Measurements from ENCODE around the gene TMEM132A. TPM values are rescaled to one million over a fixed set of nuclear protein-coding genes. Genes with fewer than 3 reads are reported as not detected.

TMEM132A gene
- total and polyA plus RNA-seq, 10 of the 15 experiments (the other 5 are each of a cell fraction or from before 2014, with no cell fraction given), result 0.16 to 25.0 (median 4.3) TPM

DNA sequence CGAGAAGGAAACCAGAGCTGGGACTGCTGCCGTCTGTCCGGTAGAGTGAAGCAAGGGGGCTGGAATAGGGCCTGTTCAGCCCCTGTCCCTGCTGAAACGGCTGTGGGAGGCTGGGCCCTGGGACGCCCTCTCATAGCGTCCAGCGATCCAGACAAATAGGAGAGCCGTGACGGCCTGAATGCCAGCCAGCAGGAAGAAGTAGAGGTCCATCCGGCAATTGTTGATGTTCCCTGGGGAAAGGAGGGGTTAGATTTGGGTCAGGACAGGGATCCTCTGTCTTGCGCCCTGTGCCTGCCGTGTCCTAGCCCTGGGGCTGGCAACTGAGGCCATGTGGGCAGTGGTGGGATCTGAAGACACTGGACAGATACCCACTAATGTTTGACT lies 12.9 kb downstream of the TMEM132A start:
- POLR2A ChIA-PET, result no interaction called here
- no TSS peak for BruUV-seq (replicated peaks)
- 95% methylated on average over 12 of the region's 12 CpGs for WGBS (ENCODE audit: insufficient coverage, insufficient replicate concordance, low lambda C conversion rate, missing lambda C conversion rate)

GRCh38 chr11:60937811-60938210 lies 13.6 kb downstream of the TMEM132A start:
- no peak overlapping the region for H2AFZ ChIP-seq (ENCODE audit: control insufficient read depth, low read depth, low read length)
- no peak overlapping the region for H3K4me2 ChIP-seq (ENCODE audit: control insufficient read depth, insufficient read depth)
- RAD21 ChIA-PET (ENCODE audit: unreplicated experiment), result no interaction called here
- WGBS (ENCODE audit: insufficient coverage, insufficient replicate concordance, low lambda C conversion rate, missing lambda C conversion rate), result 94% methylated on average over 8 of the region's 8 CpGs
- H3K79me2 ChIP-seq (ENCODE audit: control insufficient read depth, insufficient read depth, low read length), result no peaks in the 10 kb centered on the region
- H3K4me3 ChIP-seq, result no peak overlapping the region
- CTCF ChIA-PET, result no interaction called here
- POLR2A ChIA-PET, result no interaction called here
- H3K9me3 ChIP-seq (replicated peaks; ENCODE audit: control insufficient read depth, insufficient read depth, low read length), result no peaks in the 10 kb centered on the region
- no peak for FAIRE-seq
- in situ Hi-C loops (cut with MboI) (no loop called here), intact Hi-C loops (cut with micrococcal nuclease; ENCODE audit: unreplicated experiment) (no loop called here)
- SMC1A ChIA-PET (ENCODE audit: uncharacterized antibody, unreplicated experiment), result no interaction called here
- H3K9ac ChIP-seq (ENCODE audit: control insufficient read depth, insufficient read depth, low read length), result no peak overlapping the region
- H3K4me1 ChIP-seq (ENCODE audit: control insufficient read depth, insufficient read depth, low read length), result peaks cover 11% of the 10 kb centered on the region
- peaks cover 24 to 29% of the 10 kb centered on the region in 2 experiments for H3K36me3 ChIP-seq (ENCODE audit: control insufficient read depth in 2 of 2, insufficient read depth in 2 of 2, low read length in 1 of 2)
- H4K20me1 ChIP-seq (ENCODE audit: control insufficient read depth, insufficient read depth), result no peaks in the 10 kb centered on the region
- H3K27me3 ChIP-seq (replicated peaks in 1 of 2; ENCODE audit: control insufficient read depth in 2 of 2, insufficient read depth in 2 of 2, low read length in 1 of 2), result no peaks in the 10 kb centered on the region
- no peak overlapping the region for H3K27ac ChIP-seq (ENCODE audit: control insufficient read depth, insufficient read depth)
- BruUV-seq (replicated peaks), result no TSS peak
- DNase-seq (ENCODE audit: low read depth, low spot score), result no peak
- ATAC-seq, result no peak
- TF ChIP-seq WRNIP1 (IDR thresholded peaks at IDR 0.05; ENCODE audit: borderline replicate concordance, low read depth, low read length) (no peak), IRF5 (IDR thresholded peaks at IDR 0.05; ENCODE audit: borderline replicate concordance) (no peak), NBN (IDR thresholded peaks at IDR 0.05) (no peak), CEBPB (IDR thresholded peaks at IDR 0.05; ENCODE audit: borderline replicate concordance in 1 of 2, low read depth in 2 of 2, low read length in 2 of 2) (no peak), CBFB (IDR thresholded peaks at IDR 0.05; ENCODE audit: low read depth) (no peak), NR2F1 (conservative IDR thresholded peaks at IDR 0.05) (no peak), ZNF24 (IDR thresholded peaks at IDR 0.05) (no peak)
- TF ChIP-seq, protein P1, sequence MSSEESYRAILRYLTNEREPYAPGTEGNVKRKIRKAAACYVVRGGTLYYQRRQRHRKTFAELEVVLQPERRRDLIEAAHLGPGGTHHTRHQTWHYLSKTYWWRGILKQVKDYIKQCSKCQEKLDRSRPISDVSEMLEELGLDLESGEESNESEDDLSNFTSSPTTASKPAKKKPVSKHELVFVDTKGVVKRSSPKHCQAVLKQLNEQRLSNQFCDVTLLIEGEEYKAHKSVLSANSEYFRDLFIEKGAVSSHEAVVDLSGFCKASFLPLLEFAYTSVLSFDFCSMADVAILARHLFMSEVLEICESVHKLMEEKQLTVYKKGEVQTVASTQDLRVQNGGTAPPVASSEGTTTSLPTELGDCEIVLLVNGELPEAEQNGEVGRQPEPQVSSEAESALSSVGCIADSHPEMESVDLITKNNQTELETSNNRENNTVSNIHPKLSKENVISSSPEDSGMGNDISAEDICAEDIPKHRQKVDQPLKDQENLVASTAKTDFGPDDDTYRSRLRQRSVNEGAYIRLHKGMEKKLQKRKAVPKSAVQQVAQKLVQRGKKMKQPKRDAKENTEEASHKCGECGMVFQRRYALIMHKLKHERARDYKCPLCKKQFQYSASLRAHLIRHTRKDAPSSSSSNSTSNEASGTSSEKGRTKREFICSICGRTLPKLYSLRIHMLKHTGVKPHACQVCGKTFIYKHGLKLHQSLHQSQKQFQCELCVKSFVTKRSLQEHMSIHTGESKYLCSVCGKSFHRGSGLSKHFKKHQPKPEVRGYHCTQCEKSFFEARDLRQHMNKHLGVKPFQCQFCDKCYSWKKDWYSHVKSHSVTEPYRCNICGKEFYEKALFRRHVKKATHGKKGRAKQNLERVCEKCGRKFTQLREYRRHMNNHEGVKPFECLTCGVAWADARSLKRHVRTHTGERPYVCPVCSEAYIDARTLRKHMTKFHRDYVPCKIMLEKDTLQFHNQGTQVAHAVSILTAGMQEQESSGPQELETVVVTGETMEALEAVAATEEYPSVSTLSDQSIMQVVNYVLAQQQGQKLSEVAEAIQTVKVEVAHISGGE (CRISPR knock-in tag; IDR thresholded peaks at IDR 0.05), result no peak
- TF ChIP-seq, protein P2, sequence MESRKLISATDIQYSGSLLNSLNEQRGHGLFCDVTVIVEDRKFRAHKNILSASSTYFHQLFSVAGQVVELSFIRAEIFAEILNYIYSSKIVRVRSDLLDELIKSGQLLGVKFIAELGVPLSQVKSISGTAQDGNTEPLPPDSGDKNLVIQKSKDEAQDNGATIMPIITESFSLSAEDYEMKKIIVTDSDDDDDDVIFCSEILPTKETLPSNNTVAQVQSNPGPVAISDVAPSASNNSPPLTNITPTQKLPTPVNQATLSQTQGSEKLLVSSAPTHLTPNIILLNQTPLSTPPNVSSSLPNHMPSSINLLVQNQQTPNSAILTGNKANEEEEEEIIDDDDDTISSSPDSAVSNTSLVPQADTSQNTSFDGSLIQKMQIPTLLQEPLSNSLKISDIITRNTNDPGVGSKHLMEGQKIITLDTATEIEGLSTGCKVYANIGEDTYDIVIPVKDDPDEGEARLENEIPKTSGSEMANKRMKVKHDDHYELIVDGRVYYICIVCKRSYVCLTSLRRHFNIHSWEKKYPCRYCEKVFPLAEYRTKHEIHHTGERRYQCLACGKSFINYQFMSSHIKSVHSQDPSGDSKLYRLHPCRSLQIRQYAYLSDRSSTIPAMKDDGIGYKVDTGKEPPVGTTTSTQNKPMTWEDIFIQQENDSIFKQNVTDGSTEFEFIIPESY (IDR thresholded peaks at IDR 0.05), result no peak
- TF ChIP-seq, protein P3, sequence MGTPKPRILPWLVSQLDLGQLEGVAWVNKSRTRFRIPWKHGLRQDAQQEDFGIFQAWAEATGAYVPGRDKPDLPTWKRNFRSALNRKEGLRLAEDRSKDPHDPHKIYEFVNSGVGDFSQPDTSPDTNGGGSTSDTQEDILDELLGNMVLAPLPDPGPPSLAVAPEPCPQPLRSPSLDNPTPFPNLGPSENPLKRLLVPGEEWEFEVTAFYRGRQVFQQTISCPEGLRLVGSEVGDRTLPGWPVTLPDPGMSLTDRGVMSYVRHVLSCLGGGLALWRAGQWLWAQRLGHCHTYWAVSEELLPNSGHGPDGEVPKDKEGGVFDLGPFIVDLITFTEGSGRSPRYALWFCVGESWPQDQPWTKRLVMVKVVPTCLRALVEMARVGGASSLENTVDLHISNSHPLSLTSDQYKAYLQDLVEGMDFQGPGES (IDR thresholded peaks at IDR 0.05), result no peak

More for the DNA sequence above, 12.9 kb downstream of the TMEM132A start:
- FAIRE-seq (no peak), ATAC-seq (no peak), DNase-seq (ENCODE audit: low read depth, low spot score) (no peak)
- peaks cover 13% of the 10 kb centered on the region for H3K4me1 ChIP-seq (ENCODE audit: control insufficient read depth, insufficient read depth, low read length)
- ChIA-PET RAD21 (ENCODE audit: unreplicated experiment) (no interaction called here), SMC1A (ENCODE audit: uncharacterized antibody, unreplicated experiment) (no interaction called here), CTCF (no interaction called here)
- no peaks in the 10 kb centered on the region for H3K79me2 ChIP-seq (ENCODE audit: control insufficient read depth, insufficient read depth, low read length)
- no peak overlapping the region for H3K4me3 ChIP-seq
- no peaks in the 10 kb centered on the region for H3K27me3 ChIP-seq (replicated peaks in 1 of 2; ENCODE audit: control insufficient read depth in 2 of 2, insufficient read depth in 2 of 2, low read length in 1 of 2)
- TF ChIP-seq MTA3 (IDR thresholded peaks at IDR 0.05; ENCODE audit: borderline replicate concordance, low read length) (no peak), IRF4 (IDR thresholded peaks at IDR 0.05; ENCODE audit: low read depth, low read length) (no peak), ZSCAN29 (IDR thresholded peaks at IDR 0.05) (no peak), RAD51 (IDR thresholded peaks at IDR 0.05) (no peak)
- H3K9ac ChIP-seq (ENCODE audit: control insufficient read depth, insufficient read depth, low read length), result no peak overlapping the region
- no peak overlapping the region for H2AFZ ChIP-seq (ENCODE audit: control insufficient read depth, low read depth, low read length)
- H4K20me1 ChIP-seq (ENCODE audit: control insufficient read depth, insufficient read depth), result no peaks in the 10 kb centered on the region
- H3K9me3 ChIP-seq (replicated peaks; ENCODE audit: control insufficient read depth, insufficient read depth, low read length), result no peaks in the 10 kb centered on the region
- in situ Hi-C loops (cut with MboI) (no loop called here), intact Hi-C loops (cut with micrococcal nuclease; ENCODE audit: unreplicated experiment) (no loop called here)
- H3K4me2 ChIP-seq (ENCODE audit: control insufficient read depth, insufficient read depth), result no peak overlapping the region
- peaks cover 17 to 23% of the 10 kb centered on the region in 2 experiments for H3K36me3 ChIP-seq (ENCODE audit: control insufficient read depth in 2 of 2, insufficient read depth in 2 of 2, low read length in 1 of 2)
- H3K27ac ChIP-seq (ENCODE audit: control insufficient read depth, insufficient read depth), result no peak overlapping the region
